Anterior cingulate cortex (tissue), 58 donors: ENCODE measurements around the gene CNP.
A peak's percentile ranks its signal among the peaks of the same experiment; 100 is the strongest.

ENCODE experiments used
- DNase-seq, 58 donors: peaks; one replicate each; lab custom pipeline; 2025; lab: John Stamatoyannopoulos, UW

The CNP gene

GRCh38 chr17:41939693-41940090, 26.9 kb upstream of the CNP start:
- DNase-seq: no peak

GRCh38 chr17:41941168-41941567, 25.4 kb upstream of the CNP start:
- DNase-seq: no peak

GRCh38 chr17:41942626-41943373, 23.8 kb upstream of the CNP start:
- DNase-seq: no peak

GRCh38 chr17:41943492-41943891, 23.1 kb upstream of the CNP start:
- DNase-seq: no peak

GRCh38 chr17:41944943-41945342, 21.7 kb upstream of the CNP start:
- no peak for DNase-seq

- no peak for DNase-seq
These were observed 17.7 kb upstream of the CNP start for GRCh38 chr17:41948762-41949460.

- no peak for DNase-seq
These were observed 10.1 kb upstream of the CNP start for GRCh38 chr17:41956522-41956921.

GRCh38 chr17:41957031-41957868, 9.3 kb upstream of the CNP start:
- no peak for DNase-seq

GRCh38 chr17:41957869-41958439, 8.6 kb upstream of the CNP start:
- DNase-seq: no peak

GRCh38 chr17:41959030-41959335, 7.6 kb upstream of the CNP start:
- DNase-seq: no peak

GRCh38 chr17:41959336-41960095, 7.1 kb upstream of the CNP start:
- peak in 10 of 58 donors; percentile 9 to 51 (median 32) for DNase-seq

GRCh38 chr17:41962111-41962510, 4.5 kb upstream of the CNP start:
- DNase-seq: no peak

- peak in 56 of 58 donors; percentile 13 to 85 (median 64) for DNase-seq
These were observed 3.7 kb upstream of the CNP start for GRCh38 chr17:41962768-41963434.

GRCh38 chr17:41965694-41966462, 717 bp upstream of the CNP start:
- peak in 10 of 58 donors; percentile 18 to 73 (median 49) for DNase-seq

- peak in 56 of 58 donors; percentile 35 to 99 (median 88) for DNase-seq
These were observed 736 bp downstream of the CNP start for GRCh38 chr17:41967141-41967920.

GRCh38 chr17:41967921-41968578, 1.5 kb downstream of the CNP start:
- peak in 6 of 58 donors; percentile 15 to 58 (median 46) for DNase-seq

- no peak for DNase-seq
These were observed 2.1 kb downstream of the CNP start for GRCh38 chr17:41968676-41969075.
